ENCODE measurements around the gene PRM3.
A peak's percentile ranks its signal among the peaks of the same experiment; 100 is the strongest.

Gene PRM3

DNA sequence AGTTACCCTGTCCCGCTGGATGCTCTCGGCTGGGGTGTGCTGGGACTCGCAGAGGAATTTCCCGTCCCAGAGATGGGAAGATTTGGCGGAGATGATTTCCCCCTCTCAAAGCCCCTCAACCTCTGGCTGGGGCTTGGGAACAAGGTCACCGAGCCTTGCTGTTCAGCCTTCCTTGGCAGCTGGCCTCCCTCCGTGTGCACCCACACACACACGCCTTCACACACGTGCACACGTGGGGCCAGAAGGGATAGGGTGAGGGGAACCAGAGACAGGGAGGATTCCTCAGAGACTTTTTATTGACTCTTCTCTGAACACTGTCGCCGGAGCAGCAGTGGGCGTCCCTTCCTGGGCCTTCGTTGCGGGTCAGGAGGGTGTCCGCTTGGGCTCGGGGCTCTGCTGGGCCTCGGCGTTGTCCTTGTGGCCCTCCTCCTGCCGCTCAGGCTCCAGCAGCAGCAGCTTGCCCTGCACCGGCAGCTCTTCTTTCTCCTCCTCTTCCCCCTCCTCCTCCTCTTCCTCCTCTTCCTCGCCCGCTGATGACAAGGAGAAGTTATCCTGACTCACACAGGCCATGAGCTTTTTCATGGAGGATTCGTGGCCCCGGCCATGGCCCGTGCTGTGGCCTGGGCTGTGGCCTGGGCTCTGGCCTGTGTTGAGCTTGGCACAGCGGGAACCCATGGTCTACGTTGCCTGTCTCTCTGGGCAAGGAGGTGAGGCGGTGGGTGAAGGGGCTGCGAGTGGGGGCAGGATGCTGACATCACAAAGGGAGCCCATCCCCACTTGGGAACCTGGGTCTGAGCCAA, at the start of gene PRM3:
Gene PRM3, minus strand, starts transcription at position 709 of the 800 bp plus-strand sequence. Its CDS starts 34 bp downstream, at position 675.
- no peak for DNase-seq

DNA sequence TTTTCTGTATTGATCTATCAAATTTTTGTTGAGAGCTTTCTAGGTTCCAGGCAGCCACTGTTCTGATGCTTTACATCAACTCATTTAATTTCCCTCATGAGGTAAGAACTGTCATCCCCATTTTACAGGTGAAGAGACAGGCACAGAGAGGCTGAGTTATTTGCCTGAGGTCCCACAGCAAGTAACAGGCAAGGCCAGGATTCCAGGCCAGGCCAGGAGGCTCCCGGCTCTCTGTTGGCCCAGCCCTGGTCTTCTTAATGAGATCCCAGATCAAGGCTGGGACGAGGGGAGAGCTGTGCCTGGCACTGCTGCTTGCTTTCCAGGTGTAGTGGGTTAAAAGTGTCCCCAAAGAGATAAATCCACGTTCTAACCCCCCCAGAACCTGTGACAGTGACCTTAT, 49.4 kb upstream of the PRM3 start:
- no peak for DNase-seq

DNA sequence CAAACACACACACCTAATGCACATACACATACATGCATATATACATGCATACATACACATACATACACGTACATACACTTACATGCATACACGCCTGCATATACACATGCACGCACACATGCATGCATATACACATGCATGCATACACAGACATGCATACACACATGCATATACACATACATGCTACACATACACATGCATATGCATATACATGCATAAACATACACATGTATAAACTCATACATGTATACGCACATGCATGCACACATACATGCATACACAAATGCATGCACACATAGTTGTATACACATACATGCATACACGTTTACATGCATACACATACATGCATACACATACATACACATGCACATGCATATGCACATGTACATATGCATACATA, 48.2 kb upstream of the PRM3 start:
- DNase-seq: no peak

DNA sequence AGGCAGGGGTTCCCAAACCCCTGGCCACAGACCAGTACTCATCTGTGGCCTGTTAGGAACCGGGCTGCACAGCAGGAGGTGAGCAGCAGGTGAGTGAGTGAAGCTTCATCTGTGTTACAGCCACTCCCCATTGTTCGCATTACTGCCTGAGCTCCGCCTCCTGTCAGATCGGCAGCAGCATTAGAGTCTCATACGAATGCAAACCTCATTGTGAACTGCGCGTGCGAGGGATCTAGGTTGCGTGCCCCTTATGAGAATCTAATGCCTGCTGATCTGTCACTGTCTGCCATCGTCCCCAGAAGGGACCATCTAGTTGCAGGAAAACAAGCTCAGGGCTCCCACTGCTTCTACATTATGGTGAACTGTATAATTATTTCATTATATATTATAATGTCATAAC, 46.7 kb upstream of the PRM3 start:
- DNase-seq: no peak

DNA sequence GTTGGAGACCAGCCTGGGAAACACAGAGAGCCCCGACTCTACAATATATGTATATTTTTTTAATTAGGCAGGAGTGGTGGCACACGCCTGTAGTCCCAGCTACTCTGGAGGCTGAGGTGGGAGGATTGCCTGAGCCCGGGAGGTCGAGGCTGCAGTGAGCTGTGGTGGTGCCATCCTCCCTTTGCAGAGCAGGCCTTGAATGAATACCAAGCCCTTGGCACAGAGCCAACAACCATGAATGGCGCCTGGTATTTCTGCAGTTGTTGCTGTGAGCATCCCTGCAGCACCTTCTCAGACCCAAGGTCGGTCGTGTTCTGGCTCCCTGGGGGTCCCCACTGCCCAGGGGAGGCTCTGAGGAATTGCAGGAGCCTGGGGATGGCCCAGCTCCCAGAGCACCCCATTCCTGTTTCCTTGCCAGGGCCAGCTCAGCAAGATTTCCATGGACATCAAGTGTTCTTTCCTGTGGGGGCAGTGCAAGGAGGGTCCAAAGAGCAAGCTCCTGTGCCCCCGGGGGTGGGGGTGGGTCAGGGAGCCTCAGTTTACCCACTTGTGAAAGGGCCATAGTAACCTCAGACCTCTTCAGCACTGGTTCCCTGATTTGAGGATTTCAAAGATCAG, 46.2 kb upstream of the PRM3 start:
- DNase-seq: peak in 3 of 51 donors; percentile 6 to 11 (median 9)

- DNase-seq: no peak
Observed at GRCh38 chr16:11318817-11319216, 45.4 kb upstream of the PRM3 start.

DNA sequence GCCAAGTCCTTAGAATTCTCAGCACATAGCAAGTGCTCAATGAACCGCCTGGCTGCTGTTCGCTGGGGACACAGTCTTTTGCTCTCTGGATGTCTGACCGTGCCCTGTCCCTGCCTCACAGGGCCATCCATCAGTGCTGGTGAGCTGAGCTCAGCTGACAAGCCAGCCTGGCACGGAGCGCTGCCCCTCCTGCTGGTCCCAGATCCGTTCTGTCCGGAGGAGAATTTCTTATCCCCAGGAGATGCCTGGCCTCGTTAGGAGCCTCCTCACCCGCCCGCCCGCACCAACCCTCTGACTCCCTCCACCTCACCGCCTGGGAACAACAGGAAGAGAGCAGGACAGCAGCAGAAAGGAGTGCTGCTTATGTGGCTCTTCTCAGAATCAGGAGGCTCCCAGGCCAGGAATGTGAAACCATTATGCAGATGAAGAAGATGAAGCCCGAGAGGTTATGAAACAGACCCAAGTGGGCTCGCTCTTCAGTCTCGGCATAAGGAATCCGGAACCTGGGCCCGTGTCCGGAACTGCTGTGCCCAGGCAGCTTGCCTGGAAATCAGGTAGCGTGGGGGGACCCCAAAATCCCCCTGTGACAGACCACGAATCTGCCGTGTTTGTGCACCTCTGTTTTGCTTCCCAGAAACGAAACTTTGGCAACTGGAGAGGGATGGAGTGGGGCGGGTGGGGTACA, 43.0 kb upstream of the PRM3 start:
- DNase-seq: peak in 1 of 51 donors; percentile 7

- no peak for DNase-seq
Observed at GRCh38 chr16:11315510-11315909, 42.1 kb upstream of the PRM3 start.

DNA sequence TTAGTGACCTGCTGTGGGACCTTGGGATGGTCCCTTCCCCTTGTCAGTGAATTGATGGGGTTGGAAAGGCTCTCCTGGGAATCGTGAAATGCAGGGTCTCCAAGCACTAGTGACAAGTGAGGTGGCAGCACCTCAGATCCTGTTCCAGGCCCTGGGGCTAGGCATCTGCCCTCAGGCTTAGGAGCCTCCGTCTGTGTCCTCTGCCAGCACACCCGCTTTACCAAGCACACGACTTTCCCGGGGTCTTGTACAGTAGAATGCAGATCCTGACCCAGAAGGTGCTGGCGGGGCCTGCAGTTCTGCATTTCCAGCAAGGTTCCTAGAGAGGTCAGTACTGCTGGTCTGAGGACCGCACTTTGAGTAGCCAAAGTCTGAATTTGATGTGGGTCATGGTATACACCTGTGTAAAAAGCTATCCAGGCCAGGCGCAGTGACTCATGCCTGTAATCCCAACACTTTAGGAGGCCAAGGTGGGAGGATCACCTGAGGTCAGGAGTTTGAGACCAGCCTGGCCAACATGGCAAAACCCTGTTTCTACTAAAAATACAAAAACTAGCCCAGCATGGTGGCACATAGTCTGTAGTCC, 41.0 kb upstream of the PRM3 start:
- no peak for DNase-seq

DNA sequence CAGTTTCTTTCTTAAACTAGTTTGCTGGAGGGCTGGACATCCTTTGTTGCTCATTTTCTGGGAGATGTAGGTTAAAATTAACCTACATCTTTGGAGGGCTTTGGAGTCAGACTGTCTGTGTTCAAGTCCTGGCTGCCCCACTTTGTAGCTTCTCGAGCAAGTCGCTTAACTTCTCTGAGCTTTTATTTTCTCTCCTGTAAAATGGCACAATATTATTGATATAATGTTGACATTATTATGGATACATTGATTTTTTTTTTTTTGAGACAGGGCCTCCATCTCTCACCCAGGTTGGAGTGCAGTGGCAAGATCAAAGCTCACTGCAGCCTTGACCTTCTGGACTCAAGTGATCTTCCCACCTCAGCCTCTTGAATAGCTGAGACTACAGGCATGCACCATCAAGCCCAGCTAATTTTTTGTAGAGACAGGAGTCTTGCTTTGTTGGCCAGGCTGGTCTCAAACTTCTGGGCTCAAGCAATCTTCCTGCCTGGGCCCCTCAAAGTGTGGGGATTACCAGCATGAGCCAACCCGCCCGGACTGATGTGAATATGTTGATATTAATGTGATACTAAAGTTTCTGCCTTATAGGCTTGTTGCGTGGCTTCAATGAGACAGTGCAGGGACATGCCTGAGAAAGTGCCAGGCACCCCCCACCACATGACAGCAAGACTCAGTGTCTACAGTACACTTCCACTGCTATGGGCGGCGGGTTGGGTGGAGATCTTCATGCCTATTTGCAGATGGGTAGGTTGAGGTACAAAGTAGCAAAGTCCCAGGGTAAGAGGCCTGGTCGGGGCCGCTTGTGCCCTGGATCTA, 40.3 kb upstream of the PRM3 start:
- DNase-seq: no peak

DNA sequence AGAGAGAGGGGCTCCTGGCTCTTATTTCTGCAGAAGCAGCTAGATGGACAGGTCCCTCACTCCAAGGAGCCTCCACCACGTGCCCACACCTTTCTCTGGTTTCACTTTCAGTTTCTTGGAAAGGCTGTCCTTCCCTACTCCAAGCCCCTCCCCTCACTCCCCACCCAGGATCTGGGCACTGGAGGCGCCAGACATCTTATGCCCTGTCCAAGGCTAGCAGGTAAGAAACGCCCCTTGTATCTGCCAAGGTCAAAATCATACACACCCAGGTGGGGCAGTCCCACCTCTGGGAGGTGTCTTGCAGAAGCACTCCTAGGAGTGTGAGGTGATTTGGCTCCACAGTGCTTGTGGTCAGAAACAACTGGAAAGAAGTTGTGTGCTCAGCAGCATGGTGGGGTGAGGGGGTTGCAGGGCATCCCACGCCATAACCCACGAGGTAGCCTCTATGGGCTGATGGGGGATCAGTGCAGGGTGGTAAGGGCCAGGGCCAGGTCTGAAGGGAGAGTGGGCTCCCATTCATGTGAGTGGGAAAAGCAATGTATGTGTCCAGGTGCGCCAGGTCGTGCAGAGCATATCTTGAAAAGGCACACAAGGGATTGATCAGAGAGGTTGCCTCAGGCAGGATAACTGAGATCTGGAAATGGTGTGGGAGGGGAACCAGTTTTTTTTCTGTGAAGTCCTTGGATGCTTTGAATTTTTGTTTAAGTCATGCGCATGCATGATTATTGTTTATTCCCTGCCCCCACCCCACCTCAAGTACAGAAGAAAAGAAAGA, 39.5 kb upstream of the PRM3 start:
- no peak for DNase-seq

DNA sequence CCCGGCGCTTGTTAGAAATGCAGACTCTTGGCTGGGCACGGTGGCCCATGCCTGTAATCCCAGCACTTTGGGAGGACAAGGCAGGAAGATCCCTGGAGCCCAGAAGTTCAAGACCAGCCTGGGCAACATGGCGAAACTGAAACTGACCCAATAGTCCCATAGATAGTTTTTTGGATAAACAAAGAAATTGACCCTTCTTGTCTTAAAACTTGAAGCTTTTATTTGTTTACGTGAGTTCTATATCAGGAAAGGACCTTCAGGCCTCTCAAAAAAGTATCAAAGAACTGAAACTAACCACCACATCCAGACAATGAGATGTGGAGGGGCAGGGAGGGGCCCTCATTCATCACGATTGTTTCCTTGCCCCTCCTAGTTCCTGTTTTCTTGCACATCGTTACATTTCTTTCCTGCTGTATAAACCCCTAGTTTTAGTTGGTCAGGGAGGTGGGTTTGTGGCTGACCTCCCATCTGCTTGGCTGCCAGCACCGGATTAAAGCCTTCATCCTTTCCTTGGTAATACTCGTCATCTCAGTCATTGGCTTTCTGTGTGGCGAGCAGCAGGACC, 37.6 kb upstream of the PRM3 start:
- no peak for DNase-seq

DNA sequence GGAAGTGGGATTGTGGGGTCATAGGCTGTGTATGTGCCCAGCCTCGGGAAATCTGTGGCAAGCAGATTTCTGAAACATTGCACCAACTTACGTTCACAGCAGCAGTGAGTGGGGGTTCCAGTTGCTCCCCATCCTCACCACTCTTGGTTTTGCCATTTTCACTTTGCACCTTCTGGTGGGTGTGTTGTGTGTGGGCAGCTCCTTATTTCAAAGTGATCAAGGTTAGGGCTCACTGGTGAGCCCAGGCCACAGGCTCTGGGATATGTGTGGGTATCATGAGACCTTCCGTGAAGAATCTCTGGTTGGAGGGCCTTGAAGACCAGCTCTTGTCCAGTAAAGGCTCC, 37.2 kb upstream of the PRM3 start:
- DNase-seq: no peak

GRCh38 chr16:11309895-11310633, 36.6 kb upstream of the PRM3 start:
- no peak for DNase-seq

DNA sequence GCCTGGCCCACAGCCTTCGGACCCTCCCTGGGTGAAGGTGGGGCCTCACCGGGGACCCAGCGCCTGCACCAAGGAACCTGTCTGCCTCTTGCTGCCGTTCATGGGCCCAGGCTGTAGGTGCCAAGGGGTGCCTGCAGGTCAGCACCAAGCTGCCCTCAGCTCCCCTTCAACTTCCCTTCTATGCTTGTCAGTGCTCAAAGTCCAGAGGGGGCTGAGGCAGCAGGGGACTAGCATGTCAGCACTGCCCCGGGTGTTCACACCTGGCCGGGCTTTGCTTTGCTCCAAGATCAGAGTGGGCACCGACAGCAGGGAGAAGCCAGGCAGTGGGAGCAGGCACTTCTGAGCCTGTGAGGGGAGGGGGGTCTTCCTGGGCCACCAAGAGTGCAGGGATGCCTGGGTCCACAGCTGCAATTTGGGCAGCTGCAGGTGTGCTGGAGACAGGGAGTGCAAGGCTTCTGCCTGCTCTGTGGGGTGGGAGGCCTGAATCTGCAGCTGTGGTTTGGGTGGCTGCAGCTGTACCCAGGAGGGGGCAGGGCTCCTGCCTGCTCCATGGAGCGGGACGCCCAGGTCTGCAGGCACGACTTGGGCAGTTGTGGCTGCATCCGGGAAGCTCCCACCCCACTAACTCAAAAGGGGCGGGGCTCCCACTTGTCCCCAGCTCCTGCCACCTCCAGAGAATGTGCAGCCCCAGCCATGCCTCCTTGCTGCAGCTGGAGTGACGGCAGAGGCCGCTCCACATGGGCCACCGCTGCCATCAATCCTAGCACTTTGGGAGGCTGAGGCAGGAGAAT, 35.3 kb upstream of the PRM3 start:
- no peak for DNase-seq

DNA sequence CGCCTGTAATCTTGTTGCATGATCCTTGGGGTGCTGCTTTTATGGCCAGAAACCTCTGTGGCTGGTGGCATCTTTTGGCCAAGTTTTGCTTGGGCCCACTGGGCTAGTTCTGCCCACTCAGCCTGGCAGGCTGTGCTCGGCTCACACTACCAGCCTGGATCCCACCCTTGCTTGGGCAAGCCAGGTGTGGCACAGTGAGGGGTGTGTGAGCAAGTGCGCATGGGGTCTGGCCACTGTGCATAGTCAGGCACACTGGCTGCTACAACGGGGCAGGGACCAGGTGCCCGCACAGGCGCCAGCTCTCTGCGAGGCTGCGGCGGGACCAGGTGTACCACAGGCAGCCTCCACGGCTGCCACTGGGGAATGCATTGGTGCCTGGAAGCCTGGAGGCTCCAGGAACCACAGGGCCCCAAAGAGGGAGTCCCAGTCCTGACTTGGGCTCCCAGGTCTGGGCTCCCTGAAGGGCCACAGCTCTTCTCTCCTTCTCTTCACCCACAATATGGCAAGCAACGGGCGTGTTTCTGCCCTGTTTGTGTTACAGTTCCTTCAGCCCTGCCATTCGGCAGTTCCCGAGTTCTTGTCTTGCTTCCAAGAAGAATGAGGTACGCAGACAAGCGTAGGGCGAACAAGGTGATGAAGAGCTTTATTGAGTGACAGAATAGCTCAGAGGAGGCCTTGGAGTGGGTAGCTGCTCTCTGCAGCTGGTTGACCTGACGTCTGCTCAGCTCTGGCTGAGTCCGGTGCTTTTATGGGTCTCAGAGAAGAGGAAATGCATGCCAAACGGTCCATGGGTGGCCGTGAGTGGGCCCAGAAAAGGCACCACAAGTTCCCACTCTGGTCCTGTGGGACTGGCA, 34.4 kb upstream of the PRM3 start:
- no peak for DNase-seq

- DNase-seq: no peak
Observed at GRCh38 chr16:11306997-11307638, 33.7 kb upstream of the PRM3 start.
